Measurements from ENCODE around the gene CEP89.

Gene CEP89

DNA sequence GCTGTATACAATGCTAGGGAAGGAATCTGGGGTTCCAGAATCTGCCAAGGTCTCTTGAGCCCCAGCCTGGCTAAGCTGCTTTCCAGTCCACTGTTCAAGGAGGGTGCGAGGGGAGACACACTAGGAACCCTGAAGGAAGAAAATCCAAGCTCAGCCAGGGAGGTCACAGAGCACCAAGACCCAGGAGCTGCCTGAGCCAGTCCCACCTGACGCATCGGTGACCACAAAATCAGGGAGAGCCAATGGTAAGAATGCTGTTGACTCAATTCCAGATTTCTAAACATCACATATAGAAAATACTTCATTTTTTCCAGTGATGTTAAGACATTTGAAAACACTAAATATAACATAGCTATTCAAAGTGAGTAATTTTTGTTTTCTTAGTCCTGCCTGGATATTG lies 50.1 kb downstream of the CEP89 start:
- Histone ChIP-seq H3K27me3 (ENCODE audit: insufficient read depth, low read length, poor library complexity, severe bottlenecking) (no peaks in the 10 kb centered on the region), H3K36me3 (ENCODE audit: insufficient read depth, low read length) (no peaks in the 10 kb centered on the region), H3K4me1 (ENCODE audit: insufficient read depth, low read length, poor library complexity, severe bottlenecking) (peaks cover 6% of the 10 kb centered on the region), H3K4me3 (ENCODE audit: low read length, poor library complexity, severe bottlenecking) (no peak overlapping the region), H3K4me2 (ENCODE audit: low read depth, low read length, poor library complexity, severe bottlenecking) (no peak overlapping the region), H3K9me3 (ENCODE audit: insufficient read depth, low read depth, low read length) (no peaks in the 10 kb centered on the region), H4K20me1 (ENCODE audit: insufficient read depth, low read length, poor library complexity, severe bottlenecking) (no peaks in the 10 kb centered on the region), H2AFZ (ENCODE audit: low read length) (no peak overlapping the region), H3K9ac (ENCODE audit: low read depth, low read length, poor library complexity, severe bottlenecking) (no peak overlapping the region), H3F3A (ENCODE audit: low read depth) (no peaks in the 10 kb centered on the region), H3K79me2 (ENCODE audit: insufficient read depth, low read length) (no peaks in the 10 kb centered on the region), H3K9me2 (replicated peaks; ENCODE audit: low read depth, low read length) (no peaks in the 10 kb centered on the region)
- TF ChIP-seq EZH2phosphoT487 (IDR thresholded peaks at IDR 0.05; ENCODE audit: borderline replicate concordance), result no peak
- TF ChIP-seq, protein P1, sequence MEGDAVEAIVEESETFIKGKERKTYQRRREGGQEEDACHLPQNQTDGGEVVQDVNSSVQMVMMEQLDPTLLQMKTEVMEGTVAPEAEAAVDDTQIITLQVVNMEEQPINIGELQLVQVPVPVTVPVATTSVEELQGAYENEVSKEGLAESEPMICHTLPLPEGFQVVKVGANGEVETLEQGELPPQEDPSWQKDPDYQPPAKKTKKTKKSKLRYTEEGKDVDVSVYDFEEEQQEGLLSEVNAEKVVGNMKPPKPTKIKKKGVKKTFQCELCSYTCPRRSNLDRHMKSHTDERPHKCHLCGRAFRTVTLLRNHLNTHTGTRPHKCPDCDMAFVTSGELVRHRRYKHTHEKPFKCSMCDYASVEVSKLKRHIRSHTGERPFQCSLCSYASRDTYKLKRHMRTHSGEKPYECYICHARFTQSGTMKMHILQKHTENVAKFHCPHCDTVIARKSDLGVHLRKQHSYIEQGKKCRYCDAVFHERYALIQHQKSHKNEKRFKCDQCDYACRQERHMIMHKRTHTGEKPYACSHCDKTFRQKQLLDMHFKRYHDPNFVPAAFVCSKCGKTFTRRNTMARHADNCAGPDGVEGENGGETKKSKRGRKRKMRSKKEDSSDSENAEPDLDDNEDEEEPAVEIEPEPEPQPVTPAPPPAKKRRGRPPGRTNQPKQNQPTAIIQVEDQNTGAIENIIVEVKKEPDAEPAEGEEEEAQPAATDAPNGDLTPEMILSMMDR (conservative IDR thresholded peaks at IDR 0.05; ENCODE audit: low read length), result no peak

DNA sequence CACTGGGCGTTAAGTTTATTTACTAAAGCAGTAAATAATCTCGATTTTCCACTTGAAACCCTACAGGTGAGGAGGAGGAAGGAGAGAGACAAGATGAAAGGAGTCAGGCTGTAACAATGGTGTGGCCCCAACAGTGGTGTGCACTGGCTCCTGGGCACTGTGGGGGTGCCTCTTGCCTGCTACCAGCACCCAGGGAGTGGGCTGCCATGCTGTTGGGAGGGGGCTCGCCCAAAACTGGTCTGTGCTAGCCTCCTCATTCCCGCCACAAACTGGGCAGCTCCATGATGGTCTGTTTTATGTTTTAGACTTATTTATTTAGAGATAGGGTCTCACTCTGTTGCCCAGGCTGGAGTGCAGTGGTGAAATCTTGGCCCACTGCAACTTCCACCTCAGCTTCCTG lies 52.4 kb downstream of the CEP89 start:
- no peaks in the 10 kb centered on the region for H3F3A ChIP-seq (ENCODE audit: low read depth)
- no peak overlapping the region for H3K9ac ChIP-seq (ENCODE audit: low read depth, low read length, poor library complexity, severe bottlenecking)
- no peaks in the 10 kb centered on the region for H3K79me2 ChIP-seq (ENCODE audit: insufficient read depth, low read length)
- no peaks in the 10 kb centered on the region for H3K36me3 ChIP-seq (ENCODE audit: insufficient read depth, low read length)
- TF ChIP-seq EZH2phosphoT487 (IDR thresholded peaks at IDR 0.05; ENCODE audit: borderline replicate concordance), result no peak
- TF ChIP-seq, protein P1 (conservative IDR thresholded peaks at IDR 0.05; ENCODE audit: low read length), result no peak
- H3K9me3 ChIP-seq (ENCODE audit: insufficient read depth, low read depth, low read length), result no peaks in the 10 kb centered on the region
- peaks cover 6% of the 10 kb centered on the region for H3K4me1 ChIP-seq (ENCODE audit: insufficient read depth, low read length, poor library complexity, severe bottlenecking)
- H2AFZ ChIP-seq (ENCODE audit: low read length), result no peak overlapping the region
- no peaks in the 10 kb centered on the region for H4K20me1 ChIP-seq (ENCODE audit: insufficient read depth, low read length, poor library complexity, severe bottlenecking)
- no peaks in the 10 kb centered on the region for H3K27me3 ChIP-seq (ENCODE audit: insufficient read depth, low read length, poor library complexity, severe bottlenecking)
- H3K9me2 ChIP-seq (replicated peaks; ENCODE audit: low read depth, low read length), result no peaks in the 10 kb centered on the region
- no peak overlapping the region for H3K4me2 ChIP-seq (ENCODE audit: low read depth, low read length, poor library complexity, severe bottlenecking)
- no peak overlapping the region for H3K4me3 ChIP-seq (ENCODE audit: low read length, poor library complexity, severe bottlenecking)

DNA sequence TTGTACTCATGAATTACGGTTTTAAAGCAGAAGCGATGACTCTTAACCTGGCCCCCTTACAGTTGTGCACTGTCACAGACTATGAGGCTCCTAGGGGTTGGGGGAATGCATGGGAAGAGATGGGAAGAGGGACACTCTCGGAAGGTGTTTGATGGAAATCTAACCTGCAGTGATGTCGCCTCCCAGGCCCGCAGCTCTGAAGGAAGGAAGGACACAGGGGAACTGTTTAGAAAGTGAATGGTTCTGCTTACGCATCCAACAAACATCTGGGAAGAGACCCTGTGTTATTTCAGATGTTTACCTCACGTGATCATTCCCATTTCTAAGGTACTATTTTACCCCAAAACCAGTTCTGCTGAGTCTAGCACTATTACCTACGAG lies 54.2 kb downstream of the CEP89 start:
- H3K4me2 ChIP-seq (ENCODE audit: low read depth, low read length, poor library complexity, severe bottlenecking), result no peak overlapping the region
- H2AFZ ChIP-seq (ENCODE audit: low read length), result no peak overlapping the region; the same call in 1 of the 2 replicates
- no peak overlapping the region for H3K9ac ChIP-seq (ENCODE audit: low read depth, low read length, poor library complexity, severe bottlenecking)
- no peaks in the 10 kb centered on the region for H3F3A ChIP-seq (ENCODE audit: low read depth)
- TF ChIP-seq EZH2phosphoT487 (IDR thresholded peaks at IDR 0.05; ENCODE audit: borderline replicate concordance), result no peak
- TF ChIP-seq, protein P1 (conservative IDR thresholded peaks at IDR 0.05; ENCODE audit: low read length), result no peak
- peaks cover 6% of the 10 kb centered on the region for H3K4me1 ChIP-seq (ENCODE audit: insufficient read depth, low read length, poor library complexity, severe bottlenecking)
- no peaks in the 10 kb centered on the region for H4K20me1 ChIP-seq (ENCODE audit: insufficient read depth, low read length, poor library complexity, severe bottlenecking)
- H3K79me2 ChIP-seq (ENCODE audit: insufficient read depth, low read length), result no peaks in the 10 kb centered on the region
- H3K9me2 ChIP-seq (replicated peaks; ENCODE audit: low read depth, low read length), result no peaks in the 10 kb centered on the region
- H3K27me3 ChIP-seq (ENCODE audit: insufficient read depth, low read length, poor library complexity, severe bottlenecking), result no peaks in the 10 kb centered on the region
- H3K9me3 ChIP-seq (ENCODE audit: insufficient read depth, low read depth, low read length), result no peaks in the 10 kb centered on the region
- no peaks in the 10 kb centered on the region for H3K36me3 ChIP-seq (ENCODE audit: insufficient read depth, low read length)
- H3K4me3 ChIP-seq (ENCODE audit: low read length, poor library complexity, severe bottlenecking), result no peak overlapping the region
